Measurements from ENCODE around the gene NUMA1. TPM values are rescaled to one million over a fixed set of nuclear protein-coding genes. Genes with fewer than 3 reads are reported as not detected.

Gene NUMA1
- polyA plus RNA-seq, 1 donor from 2014 or later = 116 TPM

GRCh38 chr11:72114570-72114969, 34.2 kb upstream of the NUMA1 start:
- Histone ChIP-seq H4K20me1 (ENCODE audit: insufficient read depth) (no peaks in the 10 kb centered on the region), H3K36me3 (ENCODE audit: insufficient read depth, low read length) (no peaks in the 10 kb centered on the region), H3K9me3 (ENCODE audit: low read length) (no peaks in the 10 kb centered on the region), H3K4me2 (ENCODE audit: low read length) (no peak overlapping the region), H3K27ac (ENCODE audit: low read length) (no peak overlapping the region), H3K79me2 (replicated peaks; ENCODE audit: insufficient read depth, low read length) (no peaks in the 10 kb centered on the region), H3K9me2 (ENCODE audit: insufficient read depth, low read length) (no peaks in the 10 kb centered on the region), H3K4me3 (ENCODE audit: low read length) (no peak overlapping the region), H3F3A (ENCODE audit: insufficient read depth, low read length, poor library complexity, severe bottlenecking) (no peaks in the 10 kb centered on the region), H2AFZ (ENCODE audit: low read depth, low read length) (no peak overlapping the region), H3K27me3 (ENCODE audit: insufficient read depth, low read depth, low read length) (no peaks in the 10 kb centered on the region), H3K9ac (ENCODE audit: low read length) (no peak overlapping the region)
- TF ChIP-seq RAD21 (conservative IDR thresholded peaks at IDR 0.05) (no peak), SMC3 (conservative IDR thresholded peaks at IDR 0.05; ENCODE audit: poor library complexity) (no peak), EP300 (conservative IDR thresholded peaks at IDR 0.05; ENCODE audit: poor library complexity, severe bottlenecking) (no peak), CTCF (IDR thresholded peaks at IDR 0.05; ENCODE audit: poor library complexity, severe bottlenecking) (no peak), TAF1 (IDR thresholded peaks at IDR 0.05; ENCODE audit: low read depth) (no peak), REST (IDR thresholded peaks at IDR 0.05; ENCODE audit: borderline replicate concordance) (no peak), EZH2 (IDR thresholded peaks at IDR 0.05; ENCODE audit: borderline replicate concordance, insufficient read depth, low read length, poor library complexity, severe bottlenecking) (no peak), MXI1 (conservative IDR thresholded peaks at IDR 0.05; ENCODE audit: poor library complexity, severe bottlenecking) (no peak), POLR2AphosphoS5 (IDR thresholded peaks at IDR 0.05) (no peak)

- H3K27ac ChIP-seq (ENCODE audit: low read length) = peak overlapping the region; percentile 99
- TF ChIP-seq MXI1 (conservative IDR thresholded peaks at IDR 0.05; ENCODE audit: poor library complexity, severe bottlenecking) (peak; percentile 33), TAF1 (IDR thresholded peaks at IDR 0.05; ENCODE audit: low read depth) (no peak)
- H3K9me3 ChIP-seq (ENCODE audit: low read length) = no peaks in the 10 kb centered on the region
- H3K36me3 ChIP-seq (ENCODE audit: insufficient read depth, low read length) = no peaks in the 10 kb centered on the region
- H3K4me3 ChIP-seq (ENCODE audit: low read length) = peak overlapping the region; percentile 73
- no peaks in the 10 kb centered on the region for H3F3A ChIP-seq (ENCODE audit: insufficient read depth, low read length, poor library complexity, severe bottlenecking)
- no peaks in the 10 kb centered on the region for H3K9me2 ChIP-seq (ENCODE audit: insufficient read depth, low read length)
- H3K27me3 ChIP-seq (ENCODE audit: insufficient read depth, low read depth, low read length) = no peaks in the 10 kb centered on the region
- peak overlapping the region; percentile 76 for H3K4me2 ChIP-seq (ENCODE audit: low read length)
- no peaks in the 10 kb centered on the region for H3K79me2 ChIP-seq (replicated peaks; ENCODE audit: insufficient read depth, low read length)
- H4K20me1 ChIP-seq (ENCODE audit: insufficient read depth) = no peaks in the 10 kb centered on the region
- H2AFZ ChIP-seq (ENCODE audit: low read depth, low read length) = peak overlapping the region; percentile 76
- peak overlapping the region; percentile 97 for H3K9ac ChIP-seq (ENCODE audit: low read length)
Observed at GRCh38 chr11:72112978-72113808, 32.9 kb upstream of the NUMA1 start.
